Measurements from ENCODE around the gene OR1I1.

The OR1I1 gene

GRCh38 chr19:15118789-15119494, 36.9 kb downstream of the OR1I1 start:
- H3K27ac ChIP-seq, result no peak overlapping the region
- TF ChIP-seq CTCF (conservative IDR thresholded peaks at IDR 0.05) (no peak), ZFX (IDR thresholded peaks at IDR 0.05) (no peak)

- TF ChIP-seq ZFX (IDR thresholded peaks at IDR 0.05) (no peak), CTCF (conservative IDR thresholded peaks at IDR 0.05) (no peak)
- H3K27ac ChIP-seq, result no peak overlapping the region
Measured at GRCh38 chr19:15120135-15121026, 38.4 kb downstream of the OR1I1 start.

- no peak for TF ChIP-seq CTCF (conservative IDR thresholded peaks at IDR 0.05)
- no peak for TF ChIP-seq ZFX (IDR thresholded peaks at IDR 0.05)
- H3K27ac ChIP-seq, result no peak overlapping the region
Measured at GRCh38 chr19:15122331-15123030, 40.5 kb downstream of the OR1I1 start.

GRCh38 chr19:15123031-15123890, 41.2 kb downstream of the OR1I1 start:
- peak overlapping the region; percentile 89 for H3K27ac ChIP-seq

GRCh38 chr19:15123900-15124299, 41.9 kb downstream of the OR1I1 start:
- TF ChIP-seq ZFX (IDR thresholded peaks at IDR 0.05), result no peak
- TF ChIP-seq CTCF (conservative IDR thresholded peaks at IDR 0.05), result no peak
- H3K27ac ChIP-seq, result peak overlapping the region; percentile 89

More at GRCh38 chr19:15123031-15123890, 41.2 kb downstream of the OR1I1 start:
- TF ChIP-seq CTCF (conservative IDR thresholded peaks at IDR 0.05) (no peak), ZFX (IDR thresholded peaks at IDR 0.05) (no peak)

GRCh38 chr19:15124572-15125231, 42.7 kb downstream of the OR1I1 start:
- peak overlapping the region; percentile 89 for H3K27ac ChIP-seq

More at GRCh38 chr19:15124572-15125231, 42.7 kb downstream of the OR1I1 start:
- TF ChIP-seq CTCF (conservative IDR thresholded peaks at IDR 0.05) (no peak), ZFX (IDR thresholded peaks at IDR 0.05) (no peak)
